HepG2 (cell line): ENCODE measurements around the gene WDR83. TPM values are rescaled to one million over a fixed set of nuclear protein-coding genes. Genes with fewer than 3 reads are reported as not detected.

Experiments used
- AKAP8 ChIP-seq: sonication (generic); formaldehyde crosslinking; IDR thresholded peaks from 2 replicates; pipeline ENCODE4 v1.5.1; 2020; ENCODE audit warnings: mild to moderate bottlenecking, missing genetic modification reagents
- CERS6 ChIP-seq: sonication (generic); formaldehyde crosslinking; IDR thresholded peaks from 2 replicates; pipeline ENCODE4 v1.5.0; 2020; ENCODE audit warnings: missing genetic modification reagents
- KDM4B ChIP-seq: sonication (generic); formaldehyde crosslinking; IDR thresholded peaks from 2 replicates; pipeline ENCODE4 v1.4.0; 2020; ENCODE audit warnings: missing genetic modification reagents
- KDM5B ChIP-seq: sonication (generic); formaldehyde crosslinking; IDR thresholded peaks from 2 replicates; pipeline ENCODE4 v1.4.0; 2020; ENCODE audit warnings: missing genetic modification reagents, mild to moderate bottlenecking, borderline replicate concordance
- NPAS2 ChIP-seq: sonication (generic); formaldehyde crosslinking; IDR thresholded peaks from 2 replicates; pipeline ENCODE4 v1.8.0; 2022; ENCODE audit warnings: mild to moderate bottlenecking, missing genetic modification reagents, borderline replicate concordance
- PHF21A ChIP-seq: sonication (generic); formaldehyde crosslinking; IDR thresholded peaks from 2 replicates; pipeline ENCODE4 v1.5.0; 2020; ENCODE audit warnings: mild to moderate bottlenecking, missing genetic modification reagents
- RFXANK ChIP-seq: IDR thresholded peaks from 2 replicates; pipeline ENCODE4 v1.6.1; 2016
- TFDP1 ChIP-seq: IDR thresholded peaks from 2 replicates; pipeline ENCODE4 v1.6.1; 2016; ENCODE audit warnings: missing compliant biosample characterization, missing genetic modification reagents, borderline replicate concordance
- YEATS2 ChIP-seq: sonication (generic); formaldehyde crosslinking; IDR thresholded peaks from 2 replicates; pipeline ENCODE4 v1.4.0; 2020; ENCODE audit warnings: missing genetic modification reagents, borderline replicate concordance
- ZBTB14 ChIP-seq: sonication (generic); formaldehyde crosslinking; IDR thresholded peaks from 2 replicates; pipeline ENCODE4 v1.4.0; 2020; ENCODE audit warnings: missing genetic modification reagents
- ZNF20 ChIP-seq: sonication (generic); formaldehyde crosslinking; IDR thresholded peaks from 2 replicates; pipeline ENCODE4 v1.4.0; 2020; ENCODE audit warnings: mild to moderate bottlenecking, moderate library complexity, missing genetic modification reagents
- ZNF468 ChIP-seq: sonication (generic); formaldehyde crosslinking; IDR thresholded peaks from 2 replicates; pipeline ENCODE4 v1.8.0; 2022; ENCODE audit warnings: mild to moderate bottlenecking, moderate library complexity, missing genetic modification reagents
- ZNF549 ChIP-seq: sonication (generic); formaldehyde crosslinking; IDR thresholded peaks from 2 replicates; pipeline ENCODE4 v1.5.0; 2020; ENCODE audit warnings: missing genetic modification reagents
- ZNF614 ChIP-seq: IDR thresholded peaks from 2 replicates; pipeline ENCODE4 v1.6.1; 2018; ENCODE audit warnings: missing biosample characterization, missing genetic modification reagents, inconsistent platforms, borderline replicate concordance
- ZNF781 ChIP-seq: sonication (generic); formaldehyde crosslinking; IDR thresholded peaks from 2 replicates; pipeline ENCODE4 v1.5.1; 2020; ENCODE audit warnings: borderline replicate concordance, mild to moderate bottlenecking, missing genetic modification reagents; ENCODE audit errors: not compliant biosample characterization
- polyA plus RNA-seq, 8 experiments: library from polyadenylated mRNA; depleted of rRNA in 3 of 8; stranded (reverse) in 7 of 8; unstranded in 1 of 8; fragments of >200 nt; fragmentation: Illumina TruSeq in 4 of 8; extraction: Trizol in 4 of 8; gene quantifications; 2 replicates each; pipeline versions ENCODE4 v1.2.1 to v1.2.3, GENCODE V29; 2011 to 2016; ENCODE audit warnings: low read depth in 4 of 8, missing spikeins in 1 of 8, mixed read lengths in 1 of 8; ENCODE audit not compliant: insufficient read depth in 1 of 8
- total RNA-seq, 5 experiments: library from RNA; depleted of rRNA; stranded (reverse); fragments of >200 nt; fragmentation: Illumina TruSeq; extraction: Trizol; gene quantifications; 2 replicates each; pipeline ENCODE4 v1.2.3, GENCODE V29; 2016; ENCODE audit warnings: low read depth in 1 of 5
- TF ChIP-seq, protein P1 (sequence below): IDR thresholded peaks from 2 replicates; pipeline ENCODE4 v1.4.0; 2020; ENCODE audit warnings: mild to moderate bottlenecking, missing genetic modification reagents
- TF ChIP-seq, protein P2 (sequence below): sonication (generic); formaldehyde crosslinking; IDR thresholded peaks from 2 replicates; pipeline ENCODE4 v1.4.0; 2020; ENCODE audit warnings: missing genetic modification reagents

The WDR83 gene
- total and polyA plus RNA-seq, 2 of the 13 experiments (the other 11 are each of a cell fraction or from before 2014, with no cell fraction given) = 4.5 to 10.7 TPM

DNA sequence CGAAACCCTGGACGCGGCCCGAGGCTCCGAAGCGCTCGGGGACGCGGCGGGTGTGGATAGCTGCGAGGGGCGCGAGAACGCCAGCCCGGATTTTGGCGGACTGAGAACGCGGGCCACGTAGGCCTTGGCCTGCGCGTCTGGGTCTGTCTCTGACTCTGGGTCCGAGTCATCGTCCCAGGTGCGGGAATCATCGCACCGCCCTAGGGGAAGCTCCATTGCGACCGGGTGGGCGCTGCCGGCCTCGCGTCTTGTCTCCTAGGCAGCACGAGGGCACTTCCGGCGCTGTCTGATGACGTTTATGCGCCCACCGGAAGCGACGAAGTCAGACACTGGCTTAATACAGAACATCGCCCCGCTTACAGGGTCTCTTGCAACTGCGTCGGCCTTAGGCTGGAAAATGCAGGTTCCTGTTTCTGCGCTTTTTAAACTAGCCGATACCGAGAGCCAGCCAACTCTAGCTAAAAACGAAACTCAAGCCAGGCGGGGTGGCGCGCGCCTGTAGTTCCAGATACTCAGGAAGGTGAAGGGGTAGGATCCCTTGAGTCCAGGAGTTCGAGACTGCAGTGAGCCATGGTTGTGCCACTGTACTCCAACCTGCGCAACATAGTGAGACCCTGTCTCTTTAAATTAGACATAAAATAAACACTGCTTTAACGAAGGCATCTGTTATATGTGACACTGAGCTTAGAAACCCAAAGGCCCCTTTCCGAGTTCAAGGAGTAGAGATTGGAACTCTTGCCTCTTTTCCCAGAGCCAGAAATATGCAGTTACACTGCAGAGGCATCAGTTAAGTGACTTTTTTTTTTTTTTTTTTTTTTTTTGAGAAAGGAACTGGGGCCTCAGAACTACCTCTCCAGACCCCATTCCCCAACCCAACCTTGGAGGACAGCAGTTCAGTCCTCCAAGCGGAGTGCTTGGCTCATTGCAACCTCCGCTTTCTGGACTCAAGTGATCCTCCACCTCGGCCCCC lies 30.0 kb downstream of the WDR83 start, which contains the start of gene FBXW9 (continued):
- TF ChIP-seq, protein P1, sequence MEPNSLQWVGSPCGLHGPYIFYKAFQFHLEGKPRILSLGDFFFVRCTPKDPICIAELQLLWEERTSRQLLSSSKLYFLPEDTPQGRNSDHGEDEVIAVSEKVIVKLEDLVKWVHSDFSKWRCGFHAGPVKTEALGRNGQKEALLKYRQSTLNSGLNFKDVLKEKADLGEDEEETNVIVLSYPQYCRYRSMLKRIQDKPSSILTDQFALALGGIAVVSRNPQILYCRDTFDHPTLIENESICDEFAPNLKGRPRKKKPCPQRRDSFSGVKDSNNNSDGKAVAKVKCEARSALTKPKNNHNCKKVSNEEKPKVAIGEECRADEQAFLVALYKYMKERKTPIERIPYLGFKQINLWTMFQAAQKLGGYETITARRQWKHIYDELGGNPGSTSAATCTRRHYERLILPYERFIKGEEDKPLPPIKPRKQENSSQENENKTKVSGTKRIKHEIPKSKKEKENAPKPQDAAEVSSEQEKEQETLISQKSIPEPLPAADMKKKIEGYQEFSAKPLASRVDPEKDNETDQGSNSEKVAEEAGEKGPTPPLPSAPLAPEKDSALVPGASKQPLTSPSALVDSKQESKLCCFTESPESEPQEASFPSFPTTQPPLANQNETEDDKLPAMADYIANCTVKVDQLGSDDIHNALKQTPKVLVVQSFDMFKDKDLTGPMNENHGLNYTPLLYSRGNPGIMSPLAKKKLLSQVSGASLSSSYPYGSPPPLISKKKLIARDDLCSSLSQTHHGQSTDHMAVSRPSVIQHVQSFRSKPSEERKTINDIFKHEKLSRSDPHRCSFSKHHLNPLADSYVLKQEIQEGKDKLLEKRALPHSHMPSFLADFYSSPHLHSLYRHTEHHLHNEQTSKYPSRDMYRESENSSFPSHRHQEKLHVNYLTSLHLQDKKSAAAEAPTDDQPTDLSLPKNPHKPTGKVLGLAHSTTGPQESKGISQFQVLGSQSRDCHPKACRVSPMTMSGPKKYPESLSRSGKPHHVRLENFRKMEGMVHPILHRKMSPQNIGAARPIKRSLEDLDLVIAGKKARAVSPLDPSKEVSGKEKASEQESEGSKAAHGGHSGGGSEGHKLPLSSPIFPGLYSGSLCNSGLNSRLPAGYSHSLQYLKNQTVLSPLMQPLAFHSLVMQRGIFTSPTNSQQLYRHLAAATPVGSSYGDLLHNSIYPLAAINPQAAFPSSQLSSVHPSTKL (CRISPR knock-in tag) = peak; percentile 56
- TF ChIP-seq ZNF20 (CRISPR knock-in tag) (no peak), ZNF614 (CRISPR knock-in tag) (0 out of 2 replicates have a peak, but pooled peaks have one; percentile 54), PHF21A (no peak), KDM4B (CRISPR knock-in tag) (no peak; the same call in 1 of the 2 replicates), CERS6 (CRISPR knock-in tag) (no peak), TFDP1 (no peak), KDM5B (CRISPR knock-in tag) (peak; percentile 62; the same call in 1 of the 2 replicates), ZNF468 (no peak), ZNF781 (CRISPR knock-in tag) (no peak), YEATS2 (CRISPR knock-in tag) (peak; percentile 94), AKAP8 (CRISPR knock-in tag) (peak; percentile 91), ZBTB14 (CRISPR knock-in tag) (no peak; the same call in 1 of the 2 replicates), NPAS2 (no peak), ZNF549 (CRISPR knock-in tag) (no peak), RFXANK (CRISPR knock-in tag) (no peak)
- TF ChIP-seq, protein P2, sequence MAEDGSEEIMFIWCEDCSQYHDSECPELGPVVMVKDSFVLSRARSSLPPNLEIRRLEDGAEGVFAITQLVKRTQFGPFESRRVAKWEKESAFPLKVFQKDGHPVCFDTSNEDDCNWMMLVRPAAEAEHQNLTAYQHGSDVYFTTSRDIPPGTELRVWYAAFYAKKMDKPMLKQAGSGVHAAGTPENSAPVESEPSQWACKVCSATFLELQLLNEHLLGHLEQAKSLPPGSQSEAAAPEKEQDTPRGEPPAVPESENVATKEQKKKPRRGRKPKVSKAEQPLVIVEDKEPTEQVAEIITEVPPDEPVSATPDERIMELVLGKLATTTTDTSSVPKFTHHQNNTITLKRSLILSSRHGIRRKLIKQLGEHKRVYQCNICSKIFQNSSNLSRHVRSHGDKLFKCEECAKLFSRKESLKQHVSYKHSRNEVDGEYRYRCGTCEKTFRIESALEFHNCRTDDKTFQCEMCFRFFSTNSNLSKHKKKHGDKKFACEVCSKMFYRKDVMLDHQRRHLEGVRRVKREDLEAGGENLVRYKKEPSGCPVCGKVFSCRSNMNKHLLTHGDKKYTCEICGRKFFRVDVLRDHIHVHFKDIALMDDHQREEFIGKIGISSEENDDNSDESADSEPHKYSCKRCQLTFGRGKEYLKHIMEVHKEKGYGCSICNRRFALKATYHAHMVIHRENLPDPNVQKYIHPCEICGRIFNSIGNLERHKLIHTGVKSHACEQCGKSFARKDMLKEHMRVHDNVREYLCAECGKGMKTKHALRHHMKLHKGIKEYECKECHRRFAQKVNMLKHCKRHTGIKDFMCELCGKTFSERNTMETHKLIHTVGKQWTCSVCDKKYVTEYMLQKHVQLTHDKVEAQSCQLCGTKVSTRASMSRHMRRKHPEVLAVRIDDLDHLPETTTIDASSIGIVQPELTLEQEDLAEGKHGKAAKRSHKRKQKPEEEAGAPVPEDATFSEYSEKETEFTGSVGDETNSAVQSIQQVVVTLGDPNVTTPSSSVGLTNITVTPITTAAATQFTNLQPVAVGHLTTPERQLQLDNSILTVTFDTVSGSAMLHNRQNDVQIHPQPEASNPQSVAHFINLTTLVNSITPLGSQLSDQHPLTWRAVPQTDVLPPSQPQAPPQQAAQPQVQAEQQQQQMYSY (CRISPR knock-in tag) = no peak
